K562 (cell line): ENCODE data around the gene DCLK1. TPM values are rescaled to one million over a fixed set of nuclear protein-coding genes. Genes with fewer than 3 reads are reported as not detected.

ENCODE experiments used
- E2F6 ChIP-seq, 2 experiments: IDR thresholded peaks; 2 replicates each; pipeline ENCODE4 v1.6.1; 2011; ENCODE audit warnings: borderline replicate concordance in 1 of 2, control low read depth in 1 of 2, low read depth in 1 of 2, low read length in 1 of 2, mild to moderate bottlenecking in 1 of 2, mixed read lengths in 1 of 2, moderate library complexity in 1 of 2; ENCODE audit not compliant: insufficient read depth in 1 of 2, insufficient read length in 1 of 2, poor library complexity in 1 of 2, severe bottlenecking in 1 of 2; ENCODE audit errors: extremely low read depth in 1 of 2
- ELK3 ChIP-seq: fragments of 450-650 bp; formaldehyde crosslinking; IDR thresholded peaks from 2 replicates; pipeline ENCODE4 v1.4.0; 2020; ENCODE audit warnings: mild to moderate bottlenecking
- EP400 ChIP-seq: fragments of 450-650 bp; IDR thresholded peaks from 2 replicates; pipeline ENCODE4 v1.6.1; 2017; ENCODE audit warnings: antibody characterized with exemption, mild to moderate bottlenecking, moderate library complexity
- ESRRA ChIP-seq: fragments of 450-650 bp; IDR thresholded peaks from 2 replicates; pipeline ENCODE4 v1.6.1; 2014; ENCODE audit warnings: low read depth, mild to moderate bottlenecking, moderate library complexity, borderline replicate concordance
- GABPA ChIP-seq: fragments of 200-800 bp; sonication (Bioruptor generic); conservative IDR thresholded peaks from 2 replicates; pipeline ENCODE4 v1.6.1; 2016; ENCODE audit warnings: low read depth, missing genetic modification characterization, missing compliant biosample characterization
- HLTF ChIP-seq: fragments of 450-650 bp; IDR thresholded peaks from 2 replicates; pipeline ENCODE4 v1.6.1; 2016
- NR3C1 ChIP-seq: sonication (generic); formaldehyde crosslinking; IDR thresholded peaks from 2 replicates; pipeline ENCODE4 v1.8.1; 2022; ENCODE audit warnings: missing genetic modification reagents
- PHF20 ChIP-seq: fragments of 450-650 bp; IDR thresholded peaks from 2 replicates; pipeline ENCODE4 v1.6.1; 2018; ENCODE audit not compliant: partially characterized antibody
- TAF9B ChIP-seq: fragments of 450-650 bp; IDR thresholded peaks from 2 replicates; pipeline ENCODE4 v1.6.1; 2018; ENCODE audit warnings: mild to moderate bottlenecking; ENCODE audit not compliant: partially characterized antibody
- THRAP3 ChIP-seq: fragments of 450-650 bp; IDR thresholded peaks from 2 replicates; pipeline ENCODE4 v1.6.1; 2016; ENCODE audit warnings: mild to moderate bottlenecking, inconsistent platforms, borderline replicate concordance
- U2AF1 ChIP-seq: fragments of 200-400 bp; formaldehyde crosslinking; optimal IDR thresholded peaks from 2 replicates; pipeline ENCODE3; 2017; ENCODE audit warnings: mild to moderate bottlenecking, low read depth, low read length, moderate library complexity
- ZBTB17 ChIP-seq: fragments of 450-650 bp; formaldehyde crosslinking; IDR thresholded peaks from 2 replicates; pipeline ENCODE4 v1.4.0; 2020; ENCODE audit warnings: mild to moderate bottlenecking
- ZNF217 ChIP-seq: sonication (generic); formaldehyde crosslinking; IDR thresholded peaks from 2 replicates; pipeline ENCODE4 v1.8.0; 2022; ENCODE audit warnings: mild to moderate bottlenecking, missing genetic modification reagents
- polyA plus RNA-seq, 8 experiments: library from polyadenylated mRNA; depleted of rRNA in 4 of 8; stranded (reverse) in 5 of 8; unstranded in 3 of 8; fragments of >200 nt; fragmentation: Nextera tagmentation in 2 of 8; fragmentation: Illumina TruSeq in 1 of 8; extraction: Ambion mirVana in 2 of 8; extraction: Trizol in 1 of 8; gene quantifications; 2 replicates each; pipeline versions ENCODE4 v1.2.1 to v1.2.3, GENCODE V29; 2011 to 2014; ENCODE audit warnings: inconsistent platforms in 1 of 8, missing spikeins in 1 of 8
- total RNA-seq, 7 experiments: library from RNA; depleted of rRNA in 6 of 7; stranded (reverse); fragments of >200 nt in 6 of 7; fragmentation: Illumina TruSeq in 2 of 7; extraction: Trizol in 2 of 7; gene quantifications; 2 replicates each; pipeline versions ENCODE4 v1.2.1 to v1.2.3, GENCODE V29; 2011 to 2021; ENCODE audit warnings: low replicate concordance in 1 of 7
- TF ChIP-seq, protein P1 (sequence below): fragments of 450-650 bp; IDR thresholded peaks from 2 replicates; pipeline ENCODE4 v1.7.0; 2016; ENCODE audit warnings: borderline replicate concordance

Gene DCLK1
- total and polyA plus RNA-seq, 9 of the 15 experiments (the other 6 are each of a cell fraction or from before 2014, with no cell fraction given): 0.07 TPM; not detected in 8

DNA sequence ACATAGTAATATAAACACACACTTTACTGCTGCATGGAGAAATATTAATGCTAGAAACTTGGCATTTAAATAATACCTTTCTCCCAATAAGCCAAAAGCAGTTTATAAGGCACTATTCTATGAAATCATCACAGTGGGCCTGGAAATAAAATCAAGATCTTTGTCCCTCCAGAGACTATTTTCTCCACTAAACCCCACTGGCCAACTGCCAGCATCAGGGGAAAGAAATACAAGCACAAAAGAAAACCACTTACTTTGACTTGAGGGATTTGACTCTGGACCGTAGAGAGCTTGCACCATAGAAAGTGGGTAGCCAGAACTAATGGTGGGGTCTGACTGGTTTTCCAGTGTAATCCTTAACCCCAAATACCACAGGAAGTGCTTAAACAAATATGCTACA lies 71.9 kb downstream of the DCLK1 start (continued):
- TF ChIP-seq TAF9B (no peak), HLTF (no peak), THRAP3 (no peak), ESRRA (no peak), PHF20 (no peak), ZNF217 (CRISPR knock-in tag) (no peak), ZBTB17 (CRISPR knock-in tag) (no peak), E2F6 (IDR thresholded peaks at IDR 0.05; ENCODE audit: borderline replicate concordance in 1 of 2, extremely low read depth in 1 of 2, insufficient read depth in 1 of 2, insufficient read length in 1 of 2, low read depth in 1 of 2, low read length in 1 of 2, poor library complexity in 1 of 2, severe bottlenecking in 1 of 2) (no peak), NR3C1 (CRISPR knock-in tag) (no peak), ELK3 (no peak), EP400 (no peak), U2AF1 (no peak), GABPA (tag) (no peak)
- TF ChIP-seq, protein P1, sequence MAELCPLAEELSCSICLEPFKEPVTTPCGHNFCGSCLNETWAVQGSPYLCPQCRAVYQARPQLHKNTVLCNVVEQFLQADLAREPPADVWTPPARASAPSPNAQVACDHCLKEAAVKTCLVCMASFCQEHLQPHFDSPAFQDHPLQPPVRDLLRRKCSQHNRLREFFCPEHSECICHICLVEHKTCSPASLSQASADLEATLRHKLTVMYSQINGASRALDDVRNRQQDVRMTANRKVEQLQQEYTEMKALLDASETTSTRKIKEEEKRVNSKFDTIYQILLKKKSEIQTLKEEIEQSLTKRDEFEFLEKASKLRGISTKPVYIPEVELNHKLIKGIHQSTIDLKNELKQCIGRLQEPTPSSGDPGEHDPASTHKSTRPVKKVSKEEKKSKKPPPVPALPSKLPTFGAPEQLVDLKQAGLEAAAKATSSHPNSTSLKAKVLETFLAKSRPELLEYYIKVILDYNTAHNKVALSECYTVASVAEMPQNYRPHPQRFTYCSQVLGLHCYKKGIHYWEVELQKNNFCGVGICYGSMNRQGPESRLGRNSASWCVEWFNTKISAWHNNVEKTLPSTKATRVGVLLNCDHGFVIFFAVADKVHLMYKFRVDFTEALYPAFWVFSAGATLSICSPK: no peak
